ENCODE measurements around the gene HTT.
A peak's percentile ranks its signal among the peaks of the same experiment; 100 is the strongest.

DNA sequence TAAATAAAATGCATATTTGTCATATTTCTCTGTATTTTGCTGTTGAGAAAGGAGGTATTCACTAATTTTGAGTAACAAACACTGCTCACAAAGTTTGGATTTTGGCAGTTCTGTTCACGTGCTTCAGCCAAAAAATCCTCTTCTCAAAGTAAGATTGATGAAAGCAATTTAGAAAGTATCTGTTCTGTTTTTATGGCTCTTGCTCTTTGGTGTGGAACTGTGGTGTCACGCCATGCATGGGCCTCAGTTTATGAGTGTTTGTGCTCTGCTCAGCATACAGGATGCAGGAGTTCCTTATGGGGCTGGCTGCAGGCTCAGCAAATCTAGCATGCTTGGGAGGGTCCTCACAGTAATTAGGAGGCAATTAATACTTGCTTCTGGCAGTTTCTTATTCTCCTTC, 3.3 kb downstream of the HTT start:
- TF ChIP-seq BHLHE40 (IDR thresholded peaks at IDR 0.05; ENCODE audit: borderline replicate concordance in 1 of 2, low read depth in 2 of 2, low read length in 1 of 2) (peak; percentile 93 to 96), PAX8 (IDR thresholded peaks at IDR 0.05) (no peak), BCLAF1 (IDR thresholded peaks at IDR 0.05) (no peak), CTCF (IDR thresholded peaks at IDR 0.05 in 2 of 3, conservative IDR thresholded peaks at IDR 0.05 in 1 of 3; ENCODE audit: control insufficient read depth in 2 of 3, extremely low read depth in 1 of 3, insufficient read depth in 1 of 3, low read depth in 3 of 3, low read length in 3 of 3) (no peak), IKZF1 (conservative IDR thresholded peaks at IDR 0.05) (peak; percentile 65; the same call in 1 of the 2 replicates)

All from GM12878 (cell line).